B cell (primary cell): Measurements from ENCODE around the gene NPTN. TPM values are rescaled to one million over a fixed set of nuclear protein-coding genes. Genes with fewer than 3 reads are reported as not detected.

Experiments
- ATAC-seq: fragments of 200-7000 bp; cut with Tn5 transposase; one replicate; pipeline ENCODE4 v1.10.0; 2021; ENCODE audit warnings: low read depth, mild to moderate bottlenecking, moderate number of reproducible peaks, moderate library complexity
- CTCF ChIA-PET: fragments of 350-600 bp; sonication (Branson Sonifier 250); formaldehyde crosslinking; loops from one replicate; lab custom pipeline; 2021; ENCODE audit warnings: antibody characterized with exemption, inconsistent platforms; lab: Charles Lee
- POLR2A ChIA-PET: fragments of 350-600 bp; sonication (Branson Sonifier 250); formaldehyde crosslinking; loops from one replicate; lab custom pipeline; 2021; ENCODE audit warnings: antibody characterized with exemption; lab: Charles Lee
- DNase-seq: peaks from one replicate; pipeline ENCODE4 v3.0.0; 2013
- H2AFZ ChIP-seq: 2 replicates; pipeline ENCODE4 v1.6.1; 2012; ENCODE audit warnings: mild to moderate bottlenecking, low read depth, low read length; ENCODE audit not compliant: insufficient read depth, poor library complexity, severe bottlenecking
- H3K27ac ChIP-seq, 2 donors: 1 replicate in 1 of 2; 2 replicates in 1 of 2; pipeline ENCODE4 v1.5.1; 2012 to 2013; ENCODE audit warnings: low read length in 2 of 2, mild to moderate bottlenecking in 2 of 2, moderate library complexity in 1 of 2
- H3K27me3 ChIP-seq, 4 experiments: fragments of 200-600 bp in 1 of 4; sonication (generic) in 1 of 4; replicated peaks in 1 of 4; 1 replicate in 2 of 4; 2 replicates in 2 of 4; pipeline versions ENCODE4 v1.6.1 to v1.7.0; 2013 to 2016; ENCODE audit warnings: low read length in 3 of 4, mild to moderate bottlenecking in 2 of 4, mixed read lengths in 1 of 4, moderate library complexity in 1 of 4; ENCODE audit not compliant: insufficient read depth in 4 of 4, control insufficient read depth in 3 of 4; ENCODE audit errors: control extremely low read depth in 1 of 4
- H3K36me3 ChIP-seq, 2 experiments: replicated peaks in 1 of 2; 1 replicate in 1 of 2; 2 replicates in 1 of 2; pipeline versions ENCODE4 v1.6.1 to v1.7.1; 2013; ENCODE audit warnings: low read length in 1 of 2; ENCODE audit not compliant: insufficient read depth in 2 of 2, control insufficient read depth in 1 of 2; ENCODE audit errors: control extremely low read depth in 1 of 2, extremely low read depth in 1 of 2
- H3K4me1 ChIP-seq, 2 donors: fragments of 200-600 bp in 1 of 2; sonication (generic) in 1 of 2; 1 replicate in 1 of 2; 2 replicates in 1 of 2; pipeline versions ENCODE4 v1.5.1 to v1.6.1; 2013 to 2017; ENCODE audit warnings: low read length in 2 of 2; ENCODE audit not compliant: control insufficient read depth in 2 of 2, insufficient read depth in 2 of 2
- H3K4me2 ChIP-seq: replicated peaks from 2 replicates; pipeline ENCODE3; 2012; ENCODE audit warnings: mild to moderate bottlenecking, low read depth, low read length; ENCODE audit not compliant: poor library complexity, severe bottlenecking
- H3K4me3 ChIP-seq, 5 experiments: fragments of 200-600 bp in 1 of 5; sonication (generic) in 1 of 5; 1 replicate in 3 of 5; 2 replicates in 2 of 5; pipeline versions ENCODE4 v1.5.1 to v1.7.0; 2011 to 2016; ENCODE audit warnings: low read length in 4 of 5, mild to moderate bottlenecking in 4 of 5, low read depth in 2 of 5, control low read depth in 1 of 5, moderate library complexity in 1 of 5; ENCODE audit not compliant: insufficient read depth in 1 of 5; ENCODE audit errors: control extremely low read depth in 1 of 5, extremely low read depth in 1 of 5
- H3K79me2 ChIP-seq: fragments of 200-600 bp; sonication (generic); one replicate; pipeline ENCODE4 v1.6.0; 2016; ENCODE audit warnings: low read length; ENCODE audit not compliant: control insufficient read depth, insufficient read depth
- H3K9ac ChIP-seq: fragments of 200-600 bp; sonication (generic); 2 replicates; pipeline ENCODE4 v1.6.1; 2017; ENCODE audit warnings: mild to moderate bottlenecking, low read length, moderate library complexity
- H3K9me3 ChIP-seq, 3 donors: one replicate each; pipeline versions ENCODE4 v1.6.1 to v1.7.1; 2013; ENCODE audit warnings: low read length in 2 of 3; ENCODE audit not compliant: control insufficient read depth in 2 of 3, insufficient read depth in 1 of 3; ENCODE audit errors: control extremely low read depth in 1 of 3
- H4K20me1 ChIP-seq: 2 replicates; pipeline ENCODE4 v1.6.0; 2012; ENCODE audit warnings: mild to moderate bottlenecking, low read length; ENCODE audit not compliant: insufficient read depth, control insufficient read depth, poor library complexity, severe bottlenecking
- H3K27ac Mint-ChIP-seq: one replicate; pipeline ENCODE4 v1.8.0; 2021; ENCODE audit warnings: mixed read lengths
- H3K27me3 Mint-ChIP-seq: one replicate; pipeline ENCODE4 v1.8.0; 2021; ENCODE audit warnings: mixed read lengths
- H3K4me1 Mint-ChIP-seq: one replicate; pipeline ENCODE4 v1.8.0; 2021; ENCODE audit warnings: mixed read lengths
- H3K4me3 Mint-ChIP-seq: one replicate; pipeline ENCODE4 v1.8.0; 2021; ENCODE audit warnings: mixed read lengths
- H3K9me3 Mint-ChIP-seq: one replicate; pipeline ENCODE4 v1.8.0; 2022; ENCODE audit warnings: mixed read lengths; ENCODE audit not compliant: insufficient read depth
- EZH2 ChIP-seq: IDR thresholded peaks from 2 replicates; pipeline ENCODE4 v1.6.1; 2012; ENCODE audit warnings: borderline replicate concordance, low read depth, mild to moderate bottlenecking, moderate library complexity, low read length; ENCODE audit not compliant: insufficient read depth, poor library complexity, severe bottlenecking
- WGBS: methylation state at CpG from one replicate; pipeline ENCODE4 v1.1.5; 2013; ENCODE audit warnings: missing lambda C conversion rate; ENCODE audit not compliant: insufficient coverage; 5-methylcytosine and 5-hydroxymethylcytosine counted together
- intact Hi-C: fragments of 100-400 bp; cut with micrococcal nuclease; formaldehyde crosslinking; loops from one replicate; pipeline ENCODE4 v1.10.0; 2022
- polyA minus RNA-seq: library from RNA; depleted of rRNA, polyadenylated mRNA; stranded (reverse); fragments of >200 nt; gene quantifications from 2 replicates; pipeline ENCODE4 v1.2.3, GENCODE V29; 2012
- polyA plus RNA-seq: library from polyadenylated mRNA; depleted of rRNA; stranded (reverse); fragments of >200 nt; gene quantifications from 2 replicates; pipeline ENCODE4 v1.2.3, GENCODE V29; 2012
- total RNA-seq, 2 donors: library from RNA; stranded (reverse); fragments of 120-200 nt in 1 of 2; gene quantifications; 1 replicate in 1 of 2; 2 replicates in 1 of 2; pipeline versions ENCODE4 v1.2.3 to v1.2.4, GENCODE V29; 2013 to 2022
- TF ChIP-seq, protein P1 (sequence below): fragments of 200-600 bp; IDR thresholded peaks from one replicate; pipeline ENCODE4 v1.8.0; 2022; ENCODE audit warnings: antibody characterized with exemption, mild to moderate bottlenecking

The NPTN gene
- total RNA-seq: 40.2 and 40.5 TPM in 2 replicates
- 46.4 TPM for total RNA-seq (2013)
- polyA plus RNA-seq: 23.5 and 26.7 TPM in 2 replicates
- polyA minus RNA-seq: 25.1 and 36.5 TPM in 2 replicates

DNA sequence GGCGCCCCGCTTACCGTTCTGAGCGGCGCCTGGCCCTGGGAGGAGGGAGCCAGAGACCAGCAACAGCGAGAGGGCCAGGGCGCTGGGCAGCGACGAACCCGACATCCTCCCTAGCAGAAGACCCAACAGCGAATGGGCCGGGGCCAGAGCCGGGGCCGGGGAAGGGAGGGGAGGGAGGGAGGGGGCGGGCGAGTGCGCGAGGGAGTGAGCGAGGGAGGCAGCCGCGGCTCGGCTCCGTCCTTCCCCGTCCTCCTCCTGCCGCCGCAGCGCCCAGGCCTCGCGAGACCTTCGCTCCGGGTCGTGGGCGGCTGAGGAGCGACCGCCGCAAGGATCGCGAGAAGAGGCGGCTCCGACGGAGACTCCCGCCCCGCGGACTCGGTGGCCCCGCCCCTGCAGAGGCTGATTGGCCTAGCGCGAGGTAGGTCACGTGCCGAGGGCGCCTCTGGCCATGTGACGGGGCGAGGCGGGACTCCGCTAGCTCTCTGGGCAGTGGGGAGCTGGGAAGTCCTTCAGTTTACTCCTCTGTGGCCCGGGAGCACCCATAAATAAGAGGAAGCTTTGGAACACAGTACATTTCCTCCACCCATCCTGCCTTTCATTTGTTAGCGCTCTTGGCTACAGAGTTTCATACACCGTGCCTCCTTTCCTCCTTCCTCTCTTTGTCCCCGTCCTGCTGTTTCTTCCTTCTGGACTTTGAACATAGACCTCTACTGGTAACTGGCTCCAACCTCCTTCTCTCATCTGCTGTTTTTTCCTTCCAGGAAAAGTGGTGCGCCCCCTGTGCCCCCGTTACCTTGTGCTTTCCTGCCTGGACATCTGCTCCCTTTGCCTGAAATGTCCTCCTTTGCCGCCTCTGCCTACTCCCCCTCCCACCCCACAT is at the start of gene NPTN:
Gene NPTN (minus strand): TSS at position 279 of the 880 bp plus-strand sequence. CDS start 174 bp downstream, at position 105.
- H3K4me3 ChIP-seq: peak within 1 kb of the TSS; percentile 53 to 85 (median 76)
- peaks cover 29% of the 10 kb centered on the region for H4K20me1 ChIP-seq
- intact Hi-C loops: loop anchor here (5.0 to 10.0 kb wide), 5 partner anchors 579 to 1259 kb away; partner anchors contain the start of genes ARID3B, ARIH1, BBS4 and HEXA
- H3K79me2 ChIP-seq: peaks cover 42% of the 10 kb centered on the region
- POLR2A ChIA-PET: interaction anchor here (0.7 kb wide), 1 partner anchor 302 kb away, joined by 3 read pairs; no protein-coding TSS in a partner anchor
- H3K36me3 ChIP-seq: no peaks in the 10 kb centered on the region
- peak within 1 kb of the TSS; percentile 95 for H3K4me2 ChIP-seq
- no peaks in the 10 kb centered on the region for H3K27me3 Mint-ChIP-seq
- H2AFZ ChIP-seq: peak within 1 kb of the TSS; percentile 74
- TF ChIP-seq, protein P1, sequence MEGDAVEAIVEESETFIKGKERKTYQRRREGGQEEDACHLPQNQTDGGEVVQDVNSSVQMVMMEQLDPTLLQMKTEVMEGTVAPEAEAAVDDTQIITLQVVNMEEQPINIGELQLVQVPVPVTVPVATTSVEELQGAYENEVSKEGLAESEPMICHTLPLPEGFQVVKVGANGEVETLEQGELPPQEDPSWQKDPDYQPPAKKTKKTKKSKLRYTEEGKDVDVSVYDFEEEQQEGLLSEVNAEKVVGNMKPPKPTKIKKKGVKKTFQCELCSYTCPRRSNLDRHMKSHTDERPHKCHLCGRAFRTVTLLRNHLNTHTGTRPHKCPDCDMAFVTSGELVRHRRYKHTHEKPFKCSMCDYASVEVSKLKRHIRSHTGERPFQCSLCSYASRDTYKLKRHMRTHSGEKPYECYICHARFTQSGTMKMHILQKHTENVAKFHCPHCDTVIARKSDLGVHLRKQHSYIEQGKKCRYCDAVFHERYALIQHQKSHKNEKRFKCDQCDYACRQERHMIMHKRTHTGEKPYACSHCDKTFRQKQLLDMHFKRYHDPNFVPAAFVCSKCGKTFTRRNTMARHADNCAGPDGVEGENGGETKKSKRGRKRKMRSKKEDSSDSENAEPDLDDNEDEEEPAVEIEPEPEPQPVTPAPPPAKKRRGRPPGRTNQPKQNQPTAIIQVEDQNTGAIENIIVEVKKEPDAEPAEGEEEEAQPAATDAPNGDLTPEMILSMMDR: no peak
- TF ChIP-seq EZH2: no peak
- H3K27ac Mint-ChIP-seq: peak within 1 kb of the TSS; percentile 81
- H3K27ac ChIP-seq: peak within 1 kb of the TSS; percentile 50 to 72
- H3K4me3 Mint-ChIP-seq: peak within 1 kb of the TSS; percentile 87
- peaks cover 0 to 4% (median 0%) of the 10 kb centered on the region in 4 experiments for H3K27me3 ChIP-seq
- CTCF ChIA-PET: interaction anchor here (1.9 to 6.1 kb wide), 3 partner anchors 10 to 72 kb away, joined by 6 to 81 read pairs (median 26); no protein-coding TSS in a partner anchor
- 2% methylated on average over 51 of the region's 62 CpGs for WGBS
- H3K9ac ChIP-seq: peak within 1 kb of the TSS; percentile 82
- H3K9me3 Mint-ChIP-seq: peaks cover 5% of the 10 kb centered on the region
- peaks cover 55% of the 10 kb centered on the region for H3K4me1 Mint-ChIP-seq
- H3K4me1 ChIP-seq: peaks cover 32 to 34% of the 10 kb centered on the region in 2 donors
- ATAC-seq (peak; percentile 90), DNase-seq (peak; percentile 97)
- peaks cover 0 to 16% (median 2%) of the 10 kb centered on the region in 3 donors for H3K9me3 ChIP-seq
